ENCODE results near the gene SLC29A1. TPM values are rescaled to one million over a fixed set of nuclear protein-coding genes. Genes with fewer than 3 reads are reported as not detected.
"Not testable (repeated sequence)": the region's sequence is repeated elsewhere in the genome, so short reads cannot be mapped to it uniquely, and the experiment has no call there.

The SLC29A1 gene
- total and polyA plus RNA-seq, 7 donors: 4.2 to 195 (median 147) TPM

GRCh38 chr6:44182911-44183390 is 40.4 kb upstream of the SLC29A1 start:
- no peaks in the 10 kb centered on the region for H3K36me3 ChIP-seq
- intact Hi-C loops (cut with DNase I): no loop called here
- no peak for TF ChIP-seq POLR2AphosphoS5 (IDR thresholded peaks at IDR 0.05)
- TF ChIP-seq POLR2A (IDR thresholded peaks at IDR 0.05): no peak
- TF ChIP-seq, protein P1, sequence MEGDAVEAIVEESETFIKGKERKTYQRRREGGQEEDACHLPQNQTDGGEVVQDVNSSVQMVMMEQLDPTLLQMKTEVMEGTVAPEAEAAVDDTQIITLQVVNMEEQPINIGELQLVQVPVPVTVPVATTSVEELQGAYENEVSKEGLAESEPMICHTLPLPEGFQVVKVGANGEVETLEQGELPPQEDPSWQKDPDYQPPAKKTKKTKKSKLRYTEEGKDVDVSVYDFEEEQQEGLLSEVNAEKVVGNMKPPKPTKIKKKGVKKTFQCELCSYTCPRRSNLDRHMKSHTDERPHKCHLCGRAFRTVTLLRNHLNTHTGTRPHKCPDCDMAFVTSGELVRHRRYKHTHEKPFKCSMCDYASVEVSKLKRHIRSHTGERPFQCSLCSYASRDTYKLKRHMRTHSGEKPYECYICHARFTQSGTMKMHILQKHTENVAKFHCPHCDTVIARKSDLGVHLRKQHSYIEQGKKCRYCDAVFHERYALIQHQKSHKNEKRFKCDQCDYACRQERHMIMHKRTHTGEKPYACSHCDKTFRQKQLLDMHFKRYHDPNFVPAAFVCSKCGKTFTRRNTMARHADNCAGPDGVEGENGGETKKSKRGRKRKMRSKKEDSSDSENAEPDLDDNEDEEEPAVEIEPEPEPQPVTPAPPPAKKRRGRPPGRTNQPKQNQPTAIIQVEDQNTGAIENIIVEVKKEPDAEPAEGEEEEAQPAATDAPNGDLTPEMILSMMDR (IDR thresholded peaks at IDR 0.05): no peak
- no peak for TF ChIP-seq EP300 (IDR thresholded peaks at IDR 0.05)
- no peaks in the 10 kb centered on the region for H3K27me3 ChIP-seq
- H3K4me3 ChIP-seq: no peak overlapping the region
- H3K9me3 ChIP-seq: no peaks in the 10 kb centered on the region
- no peak for DNase-seq
- no peak overlapping the region for H3K27ac ChIP-seq
- WGBS, 2 donors: 94 to 95% methylated on average over 4 of the region's 4 CpGs
- H3K4me1 ChIP-seq: no peaks in the 10 kb centered on the region

GRCh38 chr6:44183783-44184182 is 39.6 kb upstream of the SLC29A1 start:
- Histone ChIP-seq H3K36me3 (no peaks in the 10 kb centered on the region), H3K9me3 (no peaks in the 10 kb centered on the region), H3K4me3 (no peak overlapping the region), H3K27me3 (no peaks in the 10 kb centered on the region), H3K4me1 (no peaks in the 10 kb centered on the region), H3K27ac (no peak overlapping the region)
- TF ChIP-seq POLR2A (IDR thresholded peaks at IDR 0.05) (no peak), EP300 (IDR thresholded peaks at IDR 0.05) (no peak)
- TF ChIP-seq, protein P1 (IDR thresholded peaks at IDR 0.05): no peak
- WGBS, 2 donors: 80 to 83% methylated on average over 9 of the region's 9 CpGs
- intact Hi-C loops (cut with DNase I): no loop called here
- DNase-seq: no peak

GRCh38 chr6:44185356-44185755 is 38.0 kb upstream of the SLC29A1 start:
- H3K4me1 ChIP-seq; H3K27ac ChIP-seq; H3K27me3 ChIP-seq; H3K9me3 ChIP-seq; H3K4me3 ChIP-seq; H3K36me3 ChIP-seq; intact Hi-C loops (cut with DNase I); DNase-seq: not testable (repeated sequence)
- WGBS, 2 donors: 46 to 75% methylated on average over 7 of the region's 7 CpGs

- Histone ChIP-seq H3K36me3 (no peaks in the 10 kb centered on the region), H3K4me3 (no peak overlapping the region), H3K27me3 (no peaks in the 10 kb centered on the region), H3K4me1 (no peaks in the 10 kb centered on the region), H3K27ac (peak overlapping the region in 1 of 4 donors; percentile 42), H3K9me3 (no peaks in the 10 kb centered on the region)
- WGBS, 2 donors: 50 to 69% methylated on average over 9 of the region's 9 CpGs
- no peak for DNase-seq
- intact Hi-C loops (cut with DNase I): no loop called here
- TF ChIP-seq EP300 (IDR thresholded peaks at IDR 0.05) (no peak), POLR2AphosphoS5 (IDR thresholded peaks at IDR 0.05) (no peak), POLR2A (IDR thresholded peaks at IDR 0.05) (no peak)
- TF ChIP-seq, protein P1 (IDR thresholded peaks at IDR 0.05): no peak
Observed at GRCh38 chr6:44185953-44186634, 37.3 kb upstream of the SLC29A1 start.

- peak overlapping the region in 1 of 4 donors; percentile 42 for H3K27ac ChIP-seq
- H3K9me3 ChIP-seq: no peaks in the 10 kb centered on the region
- no peak for TF ChIP-seq POLR2AphosphoS5 (IDR thresholded peaks at IDR 0.05)
- TF ChIP-seq POLR2A (IDR thresholded peaks at IDR 0.05): no peak
- TF ChIP-seq, protein P1 (IDR thresholded peaks at IDR 0.05): no peak
- no peak for TF ChIP-seq EP300 (IDR thresholded peaks at IDR 0.05)
- intact Hi-C loops (cut with DNase I): no loop called here
- H3K27me3 ChIP-seq: no peaks in the 10 kb centered on the region
- no peak for DNase-seq
- no peaks in the 10 kb centered on the region for H3K4me1 ChIP-seq
- no peaks in the 10 kb centered on the region for H3K36me3 ChIP-seq
- H3K4me3 ChIP-seq: no peak overlapping the region
- WGBS, 2 donors: 87% methylated on average over 7 of the region's 7 CpGs
Observed at GRCh38 chr6:44186635-44187025, 36.8 kb upstream of the SLC29A1 start.
